IPS-18a (cell line): Measurements from ENCODE around the gene UQCRC1.
"Not testable (repeated sequence)": the region's sequence is repeated elsewhere in the genome, so short reads cannot be mapped to it uniquely, and the experiment has no call there.

Source experiments
- H3K27ac ChIP-seq: one replicate; pipeline ENCODE4 v1.5.1; 2013; ENCODE audit warnings: low read length
- H3K27me3 ChIP-seq: one replicate; pipeline ENCODE4 v1.6.1; 2013; ENCODE audit warnings: mild to moderate bottlenecking, low read length; ENCODE audit not compliant: control insufficient read depth, insufficient read depth
- H3K36me3 ChIP-seq: one replicate; pipeline ENCODE4 v1.6.1; 2013; ENCODE audit warnings: low read depth, low read length; ENCODE audit not compliant: control insufficient read depth
- H3K4me1 ChIP-seq: one replicate; pipeline ENCODE4 v1.6.1; 2013; ENCODE audit warnings: low read depth, low read length; ENCODE audit not compliant: control insufficient read depth
- H3K4me3 ChIP-seq: one replicate; pipeline ENCODE4 v1.5.1; 2013; ENCODE audit warnings: low read length
- H3K9ac ChIP-seq: one replicate; pipeline ENCODE4 v1.6.1; 2013; ENCODE audit warnings: mild to moderate bottlenecking, low read length, moderate library complexity
- H3K9me3 ChIP-seq: one replicate; pipeline ENCODE4 v1.6.1; 2013; ENCODE audit warnings: low read depth, low read length; ENCODE audit not compliant: control insufficient read depth

Gene UQCRC1

GRCh38 chr3:48556796-48557626 is 52.4 kb downstream of the UQCRC1 start, which contains the start of gene PFKFB4:
TSS of gene PFKFB4 (minus strand) at chr3:48556803. CDS start at chr3:48556777, 26 bp downstream.
- Histone ChIP-seq H3K27ac (peak within 1 kb of the TSS; percentile 6), H3K27me3 (no peaks in the 10 kb centered on the region)

GRCh38 chr3:48555949-48556795 is 53.3 kb downstream of the UQCRC1 start:
- peaks cover 4% of the 10 kb centered on the region for H3K36me3 ChIP-seq
- no peak overlapping the region for H3K9ac ChIP-seq
- peak overlapping the region; percentile 74 for H3K4me3 ChIP-seq
- H3K9me3 ChIP-seq: no peaks in the 10 kb centered on the region
- no peaks in the 10 kb centered on the region for H3K27me3 ChIP-seq
- H3K4me1 ChIP-seq: peaks cover 19% of the 10 kb centered on the region
- no peak overlapping the region for H3K27ac ChIP-seq

More at GRCh38 chr3:48556796-48557626, 52.4 kb downstream of the UQCRC1 start, which contains the start of gene PFKFB4:
- peak within 1 kb of the TSS; percentile 72 for H3K9ac ChIP-seq
- H3K36me3 ChIP-seq: peaks cover 4% of the 10 kb centered on the region
- H3K9me3 ChIP-seq: no peaks in the 10 kb centered on the region
- peak within 1 kb of the TSS; percentile 74 for H3K4me3 ChIP-seq
- peaks cover 21% of the 10 kb centered on the region for H3K4me1 ChIP-seq

- peaks cover 12% of the 10 kb centered on the region for H3K4me1 ChIP-seq
- no peaks in the 10 kb centered on the region for H3K27me3 ChIP-seq
- no peak overlapping the region for H3K27ac ChIP-seq
- H3K9ac ChIP-seq: no peak overlapping the region
- H3K36me3 ChIP-seq: peaks cover 4% of the 10 kb centered on the region
- H3K9me3 ChIP-seq: no peaks in the 10 kb centered on the region
- H3K4me3 ChIP-seq: no peak overlapping the region
Observed at GRCh38 chr3:48555231-48555948, 54.1 kb downstream of the UQCRC1 start.

GRCh38 chr3:48553886-48554845 is 55.3 kb downstream of the UQCRC1 start:
- Histone ChIP-seq H3K36me3 (peaks cover 4% of the 10 kb centered on the region), H3K9me3 (no peaks in the 10 kb centered on the region), H3K27ac (no peak overlapping the region), H3K4me1 (peaks cover 5% of the 10 kb centered on the region), H3K4me3 (no peak overlapping the region), H3K9ac (no peak overlapping the region), H3K27me3 (no peaks in the 10 kb centered on the region)

- Histone ChIP-seq H3K27ac (no peak overlapping the region), H3K36me3 (peaks cover 4% of the 10 kb centered on the region), H3K9me3 (no peaks in the 10 kb centered on the region), H3K4me1 (peaks cover under 1% of the 10 kb centered on the region), H3K9ac (no peak overlapping the region), H3K27me3 (no peaks in the 10 kb centered on the region), H3K4me3 (no peak overlapping the region)
Observed at GRCh38 chr3:48553361-48553760, 56.1 kb downstream of the UQCRC1 start.

GRCh38 chr3:48552111-48552951 is 57.1 kb downstream of the UQCRC1 start:
- H3K9ac ChIP-seq: no peak overlapping the region
- no peak overlapping the region for H3K27ac ChIP-seq
- H3K4me1 ChIP-seq: no peaks in the 10 kb centered on the region
- no peaks in the 10 kb centered on the region for H3K27me3 ChIP-seq
- no peak overlapping the region for H3K4me3 ChIP-seq
- peaks cover 5% of the 10 kb centered on the region for H3K36me3 ChIP-seq
- no peaks in the 10 kb centered on the region for H3K9me3 ChIP-seq

GRCh38 chr3:48551651-48552050 is 57.8 kb downstream of the UQCRC1 start:
- H3K4me3 ChIP-seq, H3K27me3 ChIP-seq, H3K9me3 ChIP-seq, H3K9ac ChIP-seq, H3K27ac ChIP-seq, H3K4me1 ChIP-seq: not testable (repeated sequence)
- H3K36me3 ChIP-seq: peaks cover 12% of the 10 kb centered on the region
